ENCODE measurements around the gene ESYT1. TPM values are rescaled to one million over a fixed set of nuclear protein-coding genes. Genes with fewer than 3 reads are reported as not detected.

ESYT1 gene
- 102 TPM in 2 replicates for total RNA-seq
- long read RNA-seq, full-length matches to known transcripts: 111 of 173 reads
- long read RNA-seq, partial matches to known transcripts: 38 of 173 reads
- long read RNA-seq, other reads (novel, unspliced or antisense): 24 of 173 reads

DNA sequence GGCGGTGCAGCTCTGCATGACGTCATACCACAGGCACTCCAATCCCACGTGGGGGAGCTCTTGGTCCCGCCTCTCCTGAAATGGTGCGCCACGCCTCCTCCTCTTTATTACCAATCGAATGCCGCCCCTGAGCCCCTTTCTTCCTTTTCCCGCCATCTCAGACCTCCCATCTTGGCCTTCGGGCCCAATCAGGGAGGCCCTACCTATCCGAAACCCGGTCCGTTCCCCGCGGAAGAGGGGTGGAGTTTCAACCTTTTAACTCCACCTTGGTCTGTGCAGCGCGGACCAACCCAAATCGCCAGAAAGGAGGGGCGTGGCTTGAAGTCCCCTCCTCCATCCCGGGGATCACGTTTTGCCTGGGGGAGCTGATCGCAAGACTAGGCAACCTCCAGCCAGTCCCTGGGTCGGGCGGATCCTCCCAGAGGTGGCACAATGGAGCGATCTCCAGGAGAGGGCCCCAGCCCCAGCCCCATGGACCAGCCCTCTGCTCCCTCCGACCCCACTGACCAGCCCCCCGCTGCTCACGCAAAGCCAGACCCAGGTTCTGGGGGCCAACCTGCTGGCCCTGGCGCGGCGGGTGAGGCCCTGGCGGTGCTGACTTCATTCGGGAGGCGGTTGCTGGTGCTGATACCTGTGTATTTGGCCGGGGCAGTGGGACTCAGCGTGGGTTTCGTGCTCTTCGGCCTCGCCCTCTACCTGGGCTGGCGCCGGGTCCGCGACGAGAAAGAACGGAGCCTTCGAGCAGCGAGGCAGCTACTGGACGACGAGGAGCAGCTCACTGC is at the start of gene ESYT1:
Gene ESYT1, plus strand, starts transcription at position 380 of the 782 bp plus-strand sequence. Its CDS starts 53 bp downstream, at position 433.
- Mint-ChIP-seq H3K27me3 (no peaks in the 10 kb centered on the region), H3K9me3 (ENCODE audit: low read depth) (no peaks in the 10 kb centered on the region), H3K4me3 (ENCODE audit: low read depth) (peak within 1 kb of the TSS; percentile 93), H3K36me3 (ENCODE audit: insufficient read depth) (peaks cover 18% of the 10 kb centered on the region), H3K27ac (peak within 1 kb of the TSS; percentile 99), H3K4me1 (ENCODE audit: low read depth) (peaks cover 39% of the 10 kb centered on the region)
- DNase-seq (ENCODE audit: low spot score, unreplicated experiment): peak; percentile 93
- TF ChIP-seq, protein P1, sequence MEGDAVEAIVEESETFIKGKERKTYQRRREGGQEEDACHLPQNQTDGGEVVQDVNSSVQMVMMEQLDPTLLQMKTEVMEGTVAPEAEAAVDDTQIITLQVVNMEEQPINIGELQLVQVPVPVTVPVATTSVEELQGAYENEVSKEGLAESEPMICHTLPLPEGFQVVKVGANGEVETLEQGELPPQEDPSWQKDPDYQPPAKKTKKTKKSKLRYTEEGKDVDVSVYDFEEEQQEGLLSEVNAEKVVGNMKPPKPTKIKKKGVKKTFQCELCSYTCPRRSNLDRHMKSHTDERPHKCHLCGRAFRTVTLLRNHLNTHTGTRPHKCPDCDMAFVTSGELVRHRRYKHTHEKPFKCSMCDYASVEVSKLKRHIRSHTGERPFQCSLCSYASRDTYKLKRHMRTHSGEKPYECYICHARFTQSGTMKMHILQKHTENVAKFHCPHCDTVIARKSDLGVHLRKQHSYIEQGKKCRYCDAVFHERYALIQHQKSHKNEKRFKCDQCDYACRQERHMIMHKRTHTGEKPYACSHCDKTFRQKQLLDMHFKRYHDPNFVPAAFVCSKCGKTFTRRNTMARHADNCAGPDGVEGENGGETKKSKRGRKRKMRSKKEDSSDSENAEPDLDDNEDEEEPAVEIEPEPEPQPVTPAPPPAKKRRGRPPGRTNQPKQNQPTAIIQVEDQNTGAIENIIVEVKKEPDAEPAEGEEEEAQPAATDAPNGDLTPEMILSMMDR (IDR thresholded peaks at IDR 0.05; ENCODE audit: unreplicated experiment): no peak

- H3K27ac Mint-ChIP-seq: peak overlapping the region; percentile 99
Measured at GRCh38 chr12:56078427-56078826, 49.6 kb upstream of the ESYT1 start.

GRCh38 chr12:56078931-56079722 is 48.9 kb upstream of the ESYT1 start:
- Mint-ChIP-seq H3K36me3 (ENCODE audit: insufficient read depth) (peaks cover 4% of the 10 kb centered on the region), H3K4me3 (ENCODE audit: low read depth) (peak overlapping the region; percentile 93), H3K27ac (peak overlapping the region; percentile 99), H3K9me3 (ENCODE audit: low read depth) (no peaks in the 10 kb centered on the region), H3K27me3 (no peaks in the 10 kb centered on the region), H3K4me1 (ENCODE audit: low read depth) (peaks cover 27% of the 10 kb centered on the region)
- DNase-seq (ENCODE audit: low spot score, unreplicated experiment): peak; percentile 91
- TF ChIP-seq, protein P1 (IDR thresholded peaks at IDR 0.05; ENCODE audit: unreplicated experiment): peak; percentile 73

More at GRCh38 chr12:56078427-56078826, 49.6 kb upstream of the ESYT1 start:
- no peak for DNase-seq (ENCODE audit: low spot score, unreplicated experiment)
- no peaks in the 10 kb centered on the region for H3K9me3 Mint-ChIP-seq (ENCODE audit: low read depth)
- TF ChIP-seq, protein P1 (IDR thresholded peaks at IDR 0.05; ENCODE audit: unreplicated experiment): no peak
- H3K4me1 Mint-ChIP-seq (ENCODE audit: low read depth): peaks cover 22% of the 10 kb centered on the region
- H3K36me3 Mint-ChIP-seq (ENCODE audit: insufficient read depth): no peaks in the 10 kb centered on the region
- no peaks in the 10 kb centered on the region for H3K27me3 Mint-ChIP-seq
- peak overlapping the region; percentile 93 for H3K4me3 Mint-ChIP-seq (ENCODE audit: low read depth)

GRCh38 chr12:56079723-56080555 is 48.1 kb upstream of the ESYT1 start, which contains the start of gene ERBB3:
ERBB3 (plus strand) TSS chr12:56080165; CDS start chr12:56080301, 136 bp downstream.
- Mint-ChIP-seq H3K9me3 (ENCODE audit: low read depth) (no peaks in the 10 kb centered on the region), H3K27ac (peak within 1 kb of the TSS; percentile 99), H3K36me3 (ENCODE audit: insufficient read depth) (peaks cover 9% of the 10 kb centered on the region), H3K27me3 (no peaks in the 10 kb centered on the region), H3K4me1 (ENCODE audit: low read depth) (peaks cover 27% of the 10 kb centered on the region), H3K4me3 (ENCODE audit: low read depth) (peak within 1 kb of the TSS; percentile 93)
- peak; percentile 75 for DNase-seq (ENCODE audit: low spot score, unreplicated experiment)
- TF ChIP-seq, protein P1 (IDR thresholded peaks at IDR 0.05; ENCODE audit: unreplicated experiment): no peak
